ENCODE measurements around the gene HBEGF. TPM values are rescaled to one million over a fixed set of nuclear protein-coding genes. Genes with fewer than 3 reads are reported as not detected.
A peak's percentile ranks its signal among the peaks of the same experiment; 100 is the strongest.

Gene HBEGF
- total RNA-seq, 1 experiment from 2014 or later: 27.9 TPM

- no peak overlapping the region for H3K4me3 ChIP-seq
- H3K9me3 ChIP-seq: no peaks in the 10 kb centered on the region
- H3K27me3 ChIP-seq: no peaks in the 10 kb centered on the region
- DNase-seq: no peak
- H3K36me3 ChIP-seq: no peaks in the 10 kb centered on the region
Observed at GRCh38 chr5:140363631-140364471, 17.4 kb upstream of the HBEGF start.

- H3K36me3 ChIP-seq: no peaks in the 10 kb centered on the region
- H3K9me3 ChIP-seq: no peaks in the 10 kb centered on the region
- H3K27me3 ChIP-seq: no peaks in the 10 kb centered on the region
- no peak overlapping the region for H3K4me3 ChIP-seq
- DNase-seq: peak; percentile 53
Observed at GRCh38 chr5:140362875-140363630, 16.6 kb upstream of the HBEGF start.

GRCh38 chr5:140362311-140362710 lies 15.9 kb upstream of the HBEGF start:
- no peak overlapping the region for H3K4me3 ChIP-seq
- H3K36me3 ChIP-seq: no peaks in the 10 kb centered on the region
- no peaks in the 10 kb centered on the region for H3K9me3 ChIP-seq
- no peak for DNase-seq
- no peaks in the 10 kb centered on the region for H3K27me3 ChIP-seq

DNA sequence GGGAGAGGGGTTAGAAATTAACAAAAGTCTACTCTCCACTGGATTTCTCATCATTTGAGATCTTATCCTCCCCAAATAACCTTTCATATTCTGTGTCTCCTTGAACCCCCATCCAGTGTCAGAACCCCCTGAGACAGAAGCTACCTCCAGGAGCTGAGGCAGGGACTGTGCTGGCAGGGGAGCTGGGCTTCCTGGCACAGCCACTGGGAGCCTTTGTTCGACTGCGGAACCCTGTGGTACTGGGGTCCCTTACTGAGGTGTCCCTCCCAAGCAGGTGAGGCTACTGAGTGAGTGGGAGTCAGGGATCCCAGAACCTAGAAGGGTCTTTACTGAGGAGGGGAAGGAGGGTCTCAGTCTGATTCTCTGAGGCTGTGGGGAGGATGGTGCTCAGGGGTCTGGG lies 15.5 kb upstream of the HBEGF start:
- H3K4me3 ChIP-seq: no peak overlapping the region
- H3K36me3 ChIP-seq: no peaks in the 10 kb centered on the region
- H3K27me3 ChIP-seq: no peaks in the 10 kb centered on the region
- no peak for DNase-seq
- H3K9me3 ChIP-seq: no peaks in the 10 kb centered on the region

DNA sequence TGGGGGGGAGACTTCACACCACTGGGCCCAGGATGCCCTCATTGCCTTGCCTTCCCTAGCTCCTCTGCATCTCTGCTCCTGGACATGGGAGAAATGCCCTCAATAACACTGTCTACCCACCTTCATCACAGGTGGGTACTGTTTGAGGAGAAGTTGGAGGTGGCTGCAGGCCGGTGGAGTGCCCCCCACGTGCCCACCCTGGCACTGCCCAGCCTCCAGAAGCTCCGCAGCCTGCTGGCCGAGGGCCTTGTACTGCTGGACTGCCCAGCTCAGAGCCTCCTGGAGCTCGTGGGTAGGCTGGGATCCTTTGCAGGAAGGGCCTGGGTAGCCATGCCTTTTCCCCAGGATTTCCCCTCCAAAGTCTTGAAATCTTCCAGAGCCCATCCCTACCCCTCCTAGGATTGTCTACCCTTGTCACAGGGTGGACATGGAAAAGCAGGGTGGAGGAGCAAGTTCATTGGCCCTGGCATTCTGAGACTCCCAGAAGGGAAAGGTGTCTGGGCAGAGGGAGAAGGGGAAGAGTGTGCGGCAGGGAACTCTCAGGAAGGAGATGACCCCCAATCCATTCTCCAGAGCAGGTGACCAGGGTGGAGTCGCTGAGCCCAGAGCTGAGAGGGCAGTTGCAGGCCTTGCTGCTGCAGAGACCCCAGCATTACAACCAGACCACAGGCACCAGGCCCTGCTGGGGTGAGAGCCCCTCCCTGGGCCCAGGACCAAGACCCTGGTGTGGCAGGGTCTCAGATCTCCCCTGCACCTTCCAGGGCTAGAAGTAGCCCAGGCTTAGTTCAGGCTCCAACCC lies 14.5 kb upstream of the HBEGF start:
- H3K27me3 ChIP-seq: no peaks in the 10 kb centered on the region
- H3K36me3 ChIP-seq: no peaks in the 10 kb centered on the region
- no peaks in the 10 kb centered on the region for H3K9me3 ChIP-seq
- H3K4me3 ChIP-seq: no peak overlapping the region
- DNase-seq: no peak

DNA sequence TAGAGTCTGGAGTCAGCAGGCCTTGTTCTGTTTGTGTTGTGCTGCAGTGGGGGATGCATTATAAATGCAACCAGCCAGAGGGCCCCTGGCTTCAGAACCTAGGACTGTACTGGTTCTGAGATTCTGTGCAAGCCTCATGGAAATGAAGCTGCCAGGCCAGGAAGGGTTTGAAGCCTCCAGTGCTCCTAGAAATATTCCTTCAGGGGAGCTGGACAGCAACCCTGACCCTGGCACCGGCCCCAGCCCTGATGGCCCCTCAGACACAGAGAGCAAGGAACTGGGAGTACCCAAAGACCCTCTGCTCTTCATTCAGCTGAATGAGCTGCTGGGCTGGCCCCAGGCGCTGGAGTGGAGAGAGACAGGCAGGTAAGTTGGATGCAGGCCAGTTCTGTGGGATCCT lies 13.7 kb upstream of the HBEGF start, which contains the start of gene SLC4A9:
Gene SLC4A9, plus strand, starts transcription at position 94 of the 400 bp plus-strand sequence. Its CDS starts 43 bp downstream, at position 137.
- Histone ChIP-seq H3K36me3 (no peaks in the 10 kb centered on the region), H3K4me3 (no peak within 1 kb of the TSS)

GRCh38 chr5:140358738-140359310 lies 12.4 kb upstream of the HBEGF start:
- H3K9me3 ChIP-seq: no peaks in the 10 kb centered on the region
- DNase-seq: peak; percentile 30
- no peak overlapping the region for H3K4me3 ChIP-seq
- H3K36me3 ChIP-seq: no peaks in the 10 kb centered on the region
- no peaks in the 10 kb centered on the region for H3K27me3 ChIP-seq

More for the DNA sequence above, 13.7 kb upstream of the HBEGF start, which contains the start of gene SLC4A9:
- H3K27me3 ChIP-seq: no peaks in the 10 kb centered on the region
- no peak for DNase-seq
- no peaks in the 10 kb centered on the region for H3K9me3 ChIP-seq

GRCh38 chr5:140357726-140358093 lies 11.3 kb upstream of the HBEGF start:
- no peaks in the 10 kb centered on the region for H3K27me3 ChIP-seq
- H3K4me3 ChIP-seq: peak overlapping the region; percentile 10; the same call in 1 of the 2 replicates
- H3K9me3 ChIP-seq: no peaks in the 10 kb centered on the region
- DNase-seq: peak; percentile 87
- H3K36me3 ChIP-seq: no peaks in the 10 kb centered on the region

DNA sequence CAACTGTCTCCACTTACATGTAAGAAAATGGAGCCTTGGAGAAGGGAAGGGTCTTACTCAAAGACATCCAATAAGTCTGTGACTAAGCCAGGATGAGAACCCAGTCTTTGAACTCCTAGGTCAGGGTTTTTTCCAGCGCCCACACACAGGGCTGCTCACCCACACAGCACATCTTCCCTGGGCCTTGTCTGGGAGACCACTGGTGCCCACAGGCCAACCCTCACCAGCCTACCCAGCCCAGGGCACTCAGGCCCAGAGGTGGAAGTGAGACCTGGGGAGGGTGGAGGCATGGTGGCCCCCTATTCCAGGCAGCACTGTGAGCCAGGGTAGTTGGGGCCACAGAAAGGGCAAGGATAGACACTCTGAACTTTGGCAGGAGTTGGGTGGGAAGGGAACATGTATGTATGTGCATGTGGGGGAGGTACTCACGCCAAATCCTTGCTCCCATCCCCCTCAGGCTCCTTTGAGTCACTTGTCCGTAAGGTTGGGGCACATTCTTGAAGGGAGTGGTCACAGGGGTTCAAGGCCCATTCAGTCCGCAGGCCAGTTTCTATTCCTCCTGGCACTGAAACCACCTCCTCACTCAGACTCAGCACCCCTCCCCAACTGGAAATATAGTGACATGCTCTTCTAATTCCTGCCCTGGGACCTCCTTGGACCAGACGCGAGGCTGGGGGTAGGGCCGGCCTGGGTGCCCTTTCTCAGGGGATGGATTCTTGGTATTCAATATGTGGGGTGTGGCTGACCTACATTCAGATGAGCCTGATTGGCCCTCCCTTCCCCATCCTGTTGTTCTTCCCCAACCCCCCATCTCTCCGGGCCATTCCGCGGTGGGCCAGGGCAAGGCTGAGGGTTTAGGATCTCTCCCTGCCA lies 10.7 kb upstream of the HBEGF start:
- Histone ChIP-seq H3K4me3 (no peak overlapping the region), H3K9me3 (no peaks in the 10 kb centered on the region), H3K27me3 (no peaks in the 10 kb centered on the region), H3K36me3 (no peaks in the 10 kb centered on the region)
- DNase-seq: no peak

GRCh38 chr5:140355546-140355945 lies 9.1 kb upstream of the HBEGF start:
- Histone ChIP-seq H3K9me3 (no peaks in the 10 kb centered on the region), H3K36me3 (no peaks in the 10 kb centered on the region), H3K4me3 (no peak overlapping the region), H3K27me3 (no peaks in the 10 kb centered on the region)
- DNase-seq: no peak

DNA sequence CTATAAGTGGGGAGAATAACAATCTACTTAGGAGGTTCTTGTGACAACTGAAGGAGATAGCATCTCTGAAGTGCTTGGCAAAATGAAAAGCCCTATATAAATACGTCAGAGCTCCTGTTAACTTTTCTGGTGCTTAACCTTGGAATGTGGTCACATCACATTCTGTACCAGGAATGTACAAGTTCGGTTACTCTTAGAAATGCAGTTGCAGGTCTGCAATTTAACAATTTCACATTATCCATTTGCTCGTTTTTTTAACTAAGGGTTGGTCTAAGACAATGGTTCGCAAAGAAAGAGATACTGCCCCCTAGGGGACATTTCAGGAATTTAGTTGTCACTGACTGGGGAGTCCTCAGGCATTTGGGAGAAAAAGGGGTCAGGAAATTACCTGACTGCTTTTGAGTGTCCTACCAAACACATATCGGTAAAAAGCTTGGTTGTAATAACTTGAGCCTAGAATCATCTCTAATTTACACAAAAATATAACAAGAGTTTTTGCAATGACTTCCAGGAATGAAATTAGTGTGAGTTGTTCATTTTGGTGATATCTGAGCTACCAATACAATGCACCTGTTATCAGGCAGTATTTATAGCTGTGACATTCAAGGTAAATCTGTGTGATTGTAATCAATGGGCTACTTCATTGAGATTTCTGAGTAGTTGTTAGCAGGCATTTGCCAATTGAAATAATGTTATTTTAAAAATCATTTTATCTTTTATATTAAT lies 5.4 kb upstream of the HBEGF start:
- Histone ChIP-seq H3K9me3 (no peaks in the 10 kb centered on the region), H3K36me3 (no peaks in the 10 kb centered on the region), H3K4me3 (no peak overlapping the region), H3K27me3 (no peaks in the 10 kb centered on the region)
- DNase-seq: peak; percentile 20

- H3K36me3 ChIP-seq: peaks cover 14% of the 10 kb centered on the region
- no peaks in the 10 kb centered on the region for H3K27me3 ChIP-seq
- H3K9me3 ChIP-seq: no peaks in the 10 kb centered on the region
- DNase-seq: peak; percentile 85
- no peak overlapping the region for H3K4me3 ChIP-seq
Observed at GRCh38 chr5:140349244-140349643, 2.8 kb upstream of the HBEGF start.

GRCh38 chr5:140348104-140348503 lies 1.7 kb upstream of the HBEGF start:
- no peak overlapping the region for H3K4me3 ChIP-seq
- H3K27me3 ChIP-seq: no peaks in the 10 kb centered on the region
- no peak for DNase-seq

GRCh38 chr5:140347360-140347759 lies 957 bp upstream of the HBEGF start:
- Histone ChIP-seq H3K9me3 (no peaks in the 10 kb centered on the region), H3K4me3 (no peak overlapping the region; the same call in 1 of the 2 replicates), H3K27me3 (no peaks in the 10 kb centered on the region), H3K36me3 (peaks cover 33% of the 10 kb centered on the region)
- DNase-seq: no peak

More at GRCh38 chr5:140348104-140348503, 1.7 kb upstream of the HBEGF start:
- Histone ChIP-seq H3K36me3 (peaks cover 26% of the 10 kb centered on the region), H3K9me3 (no peaks in the 10 kb centered on the region)

DNA sequence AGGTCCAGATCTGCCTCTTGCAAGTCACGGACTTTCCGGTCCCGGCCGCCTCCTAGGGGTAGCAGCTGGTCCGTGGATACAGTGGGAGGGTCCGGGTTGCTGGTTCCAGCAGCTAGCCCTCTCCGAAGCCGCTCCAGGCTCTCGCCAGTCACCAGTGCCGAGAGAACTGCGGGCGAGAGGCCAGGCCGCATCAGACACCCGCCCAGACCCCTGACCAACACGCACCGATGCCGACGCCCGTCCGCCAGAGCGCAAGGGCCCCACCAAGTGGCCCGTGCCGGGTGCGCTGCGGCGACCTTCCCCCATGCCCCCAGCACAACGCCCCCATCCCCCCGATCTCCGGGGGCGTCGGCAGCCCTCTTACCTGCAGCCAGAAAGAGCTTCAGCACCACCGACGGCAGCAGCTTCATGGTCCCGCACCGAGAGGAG lies 470 bp downstream of the HBEGF start:
- H3K36me3 ChIP-seq: peaks cover 47% of the 10 kb centered on the region
- peak overlapping the region; percentile 72 for H3K4me3 ChIP-seq
- peak; percentile 85 for DNase-seq
- no peaks in the 10 kb centered on the region for H3K9me3 ChIP-seq
- no peaks in the 10 kb centered on the region for H3K27me3 ChIP-seq
